ENCODE data around the gene QDPR.
"Not testable (repeated sequence)": the region's sequence is repeated elsewhere in the genome, so short reads cannot be mapped to it uniquely, and the experiment has no call there.

The QDPR gene

DNA sequence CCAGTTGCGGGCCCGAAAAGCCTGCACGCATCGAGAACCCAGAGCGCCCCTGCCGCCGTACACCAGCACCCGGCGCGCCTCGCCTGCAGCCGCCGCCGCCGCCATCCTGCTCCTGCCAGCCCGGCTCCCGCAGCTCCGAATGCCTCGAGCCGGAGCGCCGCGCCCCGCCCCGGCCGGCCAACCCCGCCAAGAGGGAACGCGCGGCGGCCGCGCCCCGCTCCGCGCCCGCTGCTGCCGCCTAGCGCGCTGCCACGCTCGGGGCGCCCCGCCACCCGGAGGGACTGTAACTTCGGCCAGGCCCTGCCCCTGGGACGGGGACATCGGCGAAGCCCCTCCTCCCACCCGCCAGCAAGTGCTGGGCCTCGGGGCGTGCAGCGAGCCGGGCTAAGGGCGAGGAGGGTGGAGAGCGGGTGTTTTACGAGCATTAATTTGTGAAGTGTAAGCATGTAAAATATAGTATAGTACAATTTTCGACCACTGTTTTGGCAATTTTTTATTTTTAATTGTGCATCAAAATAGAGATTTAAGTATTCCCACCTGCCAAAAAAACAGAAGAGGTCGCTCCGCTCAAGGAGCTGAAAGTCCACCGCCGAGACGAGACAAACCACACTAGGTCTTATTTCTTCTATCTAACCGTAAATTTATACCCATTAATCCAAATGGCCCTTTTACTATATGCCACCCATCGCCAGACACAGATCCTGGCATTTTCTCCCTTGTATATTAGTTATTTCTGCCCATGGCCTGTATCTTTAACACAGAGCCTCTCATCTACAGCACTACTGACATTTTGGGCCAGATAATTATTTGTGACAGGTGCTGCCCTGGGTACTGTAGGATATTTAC is at the start of gene QDPR:
Gene QDPR (minus strand): TSS at position 141 of the 846 bp plus-strand sequence. CDS start 36 bp downstream, at position 105.
- peak; percentile 76 for DNase-seq

DNA sequence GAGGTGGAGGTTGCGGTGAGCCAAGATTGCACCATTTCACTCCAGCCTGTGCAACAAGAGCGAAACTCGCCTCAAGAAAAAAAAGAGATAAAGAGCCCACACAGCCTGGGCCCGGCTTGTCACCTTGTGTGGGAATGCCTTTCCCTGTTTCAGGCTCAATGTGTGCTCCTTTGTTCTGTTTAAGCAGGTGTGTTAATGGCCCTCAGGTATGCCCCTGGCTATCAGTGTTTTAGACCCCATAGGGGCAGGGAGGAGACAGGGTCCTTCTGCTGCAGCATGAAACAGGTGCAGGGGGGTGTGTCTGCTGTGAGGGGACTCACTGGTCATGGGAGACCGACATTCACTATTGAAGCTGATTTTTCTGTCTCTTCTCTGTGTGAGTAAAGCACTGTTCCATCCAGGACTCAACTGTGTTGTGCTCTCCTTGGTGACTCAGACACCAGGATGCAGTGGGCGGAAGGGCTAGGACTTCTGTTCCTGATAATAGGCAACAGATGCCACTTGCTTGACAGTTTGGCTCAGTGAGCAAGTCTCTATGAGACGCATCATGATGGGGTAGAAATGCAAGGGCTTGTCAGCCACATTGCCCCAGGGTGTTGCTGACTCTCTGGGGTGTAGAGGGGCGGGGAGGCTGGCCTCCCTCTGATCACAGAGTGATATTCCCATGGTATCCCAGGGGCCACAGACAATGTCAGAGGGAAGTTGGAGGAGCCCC is 49.5 kb upstream of the QDPR start:
- no peak for DNase-seq

DNA sequence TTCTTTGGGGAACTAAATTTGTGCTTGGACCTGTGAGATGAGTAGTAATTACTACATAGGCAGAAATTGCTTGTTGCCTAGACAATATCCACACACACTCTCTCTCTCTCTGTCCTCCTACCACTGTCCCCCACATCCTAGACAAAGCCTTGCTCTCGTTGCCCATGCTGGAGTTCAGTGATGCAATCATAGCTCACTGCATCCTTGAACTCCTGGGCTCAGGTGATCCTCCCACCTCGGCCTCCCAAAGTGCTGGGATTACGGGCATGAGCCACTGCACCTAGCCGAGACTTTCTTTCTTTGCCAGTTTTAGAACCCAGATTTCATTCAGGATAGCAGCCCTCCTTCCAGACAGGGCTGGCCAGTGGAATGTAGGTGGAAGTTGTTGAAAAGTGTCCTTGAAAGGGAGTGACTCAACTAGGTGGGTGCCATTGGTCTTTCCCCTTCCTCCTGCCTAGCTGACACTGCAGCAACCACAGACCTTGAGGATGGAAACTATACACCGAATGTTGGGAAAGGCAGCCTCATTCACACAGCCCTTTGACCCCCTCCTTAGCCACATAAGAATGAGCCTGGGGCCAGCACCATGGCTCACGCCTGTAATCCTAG is 48.3 kb upstream of the QDPR start:
- no peak for DNase-seq

DNA sequence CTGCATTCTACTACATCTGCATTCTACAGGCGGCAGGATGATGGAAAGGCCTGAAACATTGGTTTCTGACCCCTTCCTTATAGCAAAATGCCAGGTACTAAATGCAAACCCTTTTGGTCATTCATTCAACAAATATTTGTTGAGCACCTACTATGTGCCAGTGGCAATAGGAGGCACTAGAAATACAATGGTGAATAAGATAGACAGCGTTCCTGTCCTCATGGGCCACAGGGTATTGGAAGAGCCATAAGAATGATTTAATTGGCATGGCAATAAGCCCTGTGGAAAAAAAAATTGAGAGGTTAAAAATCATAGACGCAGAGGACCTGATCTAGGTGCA is 47.8 kb upstream of the QDPR start:
- no peak for DNase-seq

DNA sequence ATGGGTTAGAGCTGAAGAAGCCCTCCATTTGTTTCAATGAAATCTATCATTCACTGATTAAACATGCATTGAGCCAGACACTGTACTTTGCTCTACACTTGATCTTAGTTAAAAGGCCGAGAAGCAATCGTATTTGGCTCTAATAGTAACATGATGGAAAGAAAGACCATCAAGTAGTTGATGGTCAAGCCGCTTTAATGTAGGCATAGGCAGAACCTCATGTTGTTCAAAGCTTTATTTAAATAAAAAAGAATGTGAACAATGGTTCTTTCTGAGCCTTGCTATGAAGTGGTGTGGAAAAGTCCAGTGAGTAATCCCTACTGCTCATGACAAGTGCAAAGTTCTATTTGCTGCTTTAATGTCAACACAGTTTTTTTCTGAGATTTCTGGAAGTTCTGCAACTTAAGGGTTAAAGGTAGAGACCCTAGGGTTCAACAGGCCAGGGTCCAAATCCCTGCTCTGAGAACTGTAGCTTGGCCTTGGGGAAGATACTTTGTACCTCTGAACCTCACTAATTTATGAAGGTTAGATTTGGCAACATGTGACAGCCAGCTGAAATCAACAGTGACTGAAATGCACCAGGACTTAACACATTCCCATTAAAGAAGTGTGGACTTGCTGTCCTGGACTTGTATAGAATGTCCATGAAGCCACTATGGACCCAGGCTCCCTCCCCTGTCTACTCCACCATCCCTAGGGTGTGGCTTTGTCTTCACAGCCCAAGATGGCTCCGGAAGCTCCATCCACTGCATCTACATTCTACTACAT is 47.2 kb upstream of the QDPR start:
- no peak for DNase-seq

DNA sequence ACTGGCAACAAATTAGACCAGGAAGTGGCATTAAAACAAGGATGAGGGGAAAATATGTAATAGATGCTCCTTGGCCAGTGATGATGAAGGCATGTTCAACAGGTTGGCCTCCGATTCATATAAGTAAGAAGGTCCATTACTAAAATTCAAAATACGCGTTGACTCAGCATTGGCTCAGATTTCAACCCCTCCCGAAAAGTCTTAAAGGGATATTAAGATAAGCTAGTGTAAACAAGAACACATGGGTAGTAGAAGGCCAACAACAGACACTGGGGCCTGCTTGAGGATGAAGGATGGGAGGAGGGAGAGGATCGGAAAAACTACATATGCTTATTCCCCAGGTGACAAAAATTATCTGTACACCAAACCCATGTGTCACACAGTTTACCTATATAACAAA is 46.0 kb upstream of the QDPR start:
- DNase-seq = no peak

DNA sequence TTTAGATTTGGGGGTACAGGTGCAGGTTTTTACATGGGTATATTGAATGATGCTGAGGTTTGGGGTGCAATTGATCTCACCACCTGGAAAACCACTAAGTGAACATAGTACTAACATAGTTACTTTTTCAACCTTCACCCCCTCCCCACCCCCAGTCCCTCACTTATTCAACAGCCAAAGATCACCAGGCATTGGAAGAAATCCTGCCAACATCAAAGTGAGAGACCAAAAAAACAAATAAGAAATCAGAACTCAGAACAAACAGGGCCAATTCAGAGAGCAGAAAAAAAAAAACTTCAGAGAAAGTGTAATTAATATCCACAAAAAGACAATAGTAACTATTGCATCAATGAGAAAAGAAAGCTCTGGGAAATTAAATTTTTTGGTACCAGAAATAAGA is 44.6 kb upstream of the QDPR start:
- DNase-seq = no peak

DNA sequence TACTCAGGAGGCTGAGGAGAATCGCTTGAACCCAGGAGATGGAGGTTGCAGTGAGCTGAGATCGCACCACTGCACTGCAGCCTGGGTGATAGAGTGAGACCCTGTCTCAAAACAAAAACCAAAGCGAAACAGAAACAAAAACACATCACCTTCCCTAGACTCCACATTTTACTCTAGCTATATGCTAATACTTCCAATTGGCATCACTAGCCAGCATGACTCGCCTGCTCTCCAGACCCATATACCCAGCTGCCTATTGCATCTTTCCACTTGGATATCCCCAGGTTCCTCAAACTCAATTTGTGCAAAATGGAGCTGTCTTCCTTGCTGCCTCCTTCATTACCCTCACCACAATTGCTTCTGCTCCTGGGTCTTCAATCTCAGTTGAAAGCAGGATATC is 42.7 kb upstream of the QDPR start:
- no peak for DNase-seq

DNA sequence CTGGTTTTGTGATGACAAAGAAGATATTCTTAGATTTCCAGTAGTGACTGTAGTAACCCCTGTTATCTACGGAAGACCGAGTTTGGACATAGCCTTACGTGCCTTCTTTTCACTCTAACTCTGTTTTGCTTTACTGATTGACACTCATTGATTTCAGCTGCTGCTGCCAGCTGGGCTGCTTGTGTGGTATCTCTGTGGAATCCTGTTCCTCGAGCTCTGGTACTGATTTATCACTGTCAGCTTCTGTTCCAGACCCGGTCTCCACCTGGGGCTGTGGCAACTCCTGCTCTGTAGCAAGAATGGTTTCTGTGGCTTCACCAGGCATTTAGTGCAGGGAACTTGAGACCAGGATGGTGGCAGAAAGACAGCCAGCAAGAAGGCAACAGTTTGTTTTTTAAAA is 40.5 kb upstream of the QDPR start:
- no peak for DNase-seq

DNA sequence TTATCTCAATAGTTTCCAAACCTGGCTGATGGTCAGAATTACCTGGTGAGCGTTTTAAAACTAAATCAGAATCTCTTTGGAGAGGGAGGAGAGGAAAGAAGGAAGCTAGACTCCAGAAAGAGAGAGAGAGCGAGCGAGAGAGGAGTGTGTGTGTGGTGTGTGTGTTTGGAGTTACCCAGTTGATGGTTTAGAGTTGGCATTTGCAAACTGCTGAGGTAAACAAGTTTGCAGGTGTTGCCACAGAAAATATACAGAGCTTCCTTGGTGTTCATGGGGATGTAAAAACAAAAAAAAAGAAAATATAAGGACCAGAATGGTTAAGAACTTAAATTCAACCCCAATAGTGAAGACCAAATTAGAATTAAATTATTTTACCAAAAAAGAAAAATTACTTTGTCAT is 38.7 kb upstream of the QDPR start:
- no peak for DNase-seq

DNA sequence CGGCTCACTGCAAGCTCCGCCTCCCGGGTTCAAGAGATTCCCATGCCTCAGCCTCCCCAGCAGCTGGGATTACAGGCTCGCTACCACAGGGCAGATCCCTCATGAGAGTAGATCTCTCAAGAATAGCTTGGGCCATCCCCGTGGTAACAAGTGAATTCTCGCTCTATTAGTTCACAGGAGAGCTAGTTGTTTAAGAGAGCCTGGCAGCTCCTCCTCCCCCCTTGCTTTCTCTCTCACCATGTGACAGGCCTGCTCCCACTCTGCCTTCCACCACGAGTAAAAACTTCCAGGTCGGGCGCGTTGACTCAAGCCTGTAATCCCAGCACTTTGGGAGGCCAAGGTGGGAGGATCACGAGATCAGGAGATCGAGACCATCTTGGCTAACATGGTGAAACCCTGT is 34.8 kb upstream of the QDPR start:
- DNase-seq = no peak

DNA sequence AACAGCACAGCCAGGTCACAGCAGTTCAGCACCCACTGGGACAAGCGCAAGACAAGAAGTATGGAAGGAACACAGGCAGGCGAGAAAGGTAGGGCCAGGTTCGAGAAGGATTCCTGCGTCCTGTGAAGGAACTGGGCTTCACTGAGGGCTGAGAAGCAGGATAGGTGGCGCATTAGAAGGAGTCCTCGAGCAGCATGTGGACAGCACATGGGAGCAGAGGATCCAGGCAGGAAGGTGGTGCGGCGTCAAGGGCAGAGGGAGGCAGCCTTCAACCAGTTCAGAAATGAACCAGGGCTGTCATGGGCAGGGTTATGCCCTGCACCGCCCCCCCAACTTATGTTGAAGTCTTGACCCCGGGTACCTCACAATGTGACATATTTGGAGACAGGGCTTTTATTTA is 34.3 kb upstream of the QDPR start:
- DNase-seq = no peak

DNA sequence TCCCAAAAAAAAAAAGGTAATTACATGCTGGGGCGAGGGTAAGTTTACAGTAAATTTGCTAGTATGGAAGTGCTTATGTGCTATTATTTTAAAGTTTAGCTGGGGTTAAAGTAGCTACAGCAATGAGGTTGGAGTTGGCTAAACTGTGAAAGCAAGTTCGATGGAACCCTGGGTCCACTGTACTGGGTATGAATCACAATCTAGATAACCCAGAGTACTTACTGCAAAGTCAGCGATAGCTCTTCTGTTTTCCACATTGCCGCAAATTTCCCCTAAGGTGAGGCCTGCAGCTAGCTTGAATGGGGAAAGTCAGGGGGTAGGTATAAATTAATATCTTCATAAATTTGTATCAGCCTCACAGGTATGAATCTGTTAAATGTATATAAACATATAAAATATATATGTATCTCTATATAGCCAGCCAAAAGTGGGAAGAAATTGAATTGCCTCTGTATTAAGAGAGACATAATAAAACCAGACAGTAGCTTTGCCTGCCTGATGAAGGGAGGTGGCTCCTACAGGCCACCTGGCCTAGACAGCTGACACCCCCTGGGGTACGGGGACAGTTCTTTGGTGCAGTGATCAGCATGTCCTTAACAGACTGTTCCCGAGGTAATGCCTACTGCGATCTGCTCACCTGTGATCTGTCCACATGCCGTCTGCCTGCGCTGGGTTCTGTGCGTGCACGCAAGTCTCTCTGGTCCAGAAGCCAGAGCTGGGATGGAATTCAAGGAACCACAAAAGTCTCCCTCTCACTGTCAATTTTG is 33.7 kb upstream of the QDPR start:
- DNase-seq = no peak

DNA sequence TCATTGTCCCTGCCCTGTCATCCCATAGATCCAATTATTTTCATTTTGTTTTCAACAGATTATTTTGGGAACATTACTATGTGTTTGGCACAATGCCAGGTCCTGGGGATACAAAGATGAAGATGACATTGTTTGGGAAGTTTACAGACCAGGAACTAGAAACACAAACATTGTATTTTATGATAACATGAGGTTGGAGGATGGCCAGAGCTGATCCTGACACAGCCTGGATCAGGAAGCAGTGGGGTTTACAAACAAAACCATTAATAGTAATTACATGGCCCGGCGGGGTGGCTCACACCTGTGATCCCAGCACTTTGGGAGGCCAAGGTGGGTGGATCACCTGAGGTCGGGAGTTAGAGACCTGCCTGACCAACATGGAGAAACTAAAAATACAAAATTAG is 32.9 kb upstream of the QDPR start:
- no peak for DNase-seq

DNA sequence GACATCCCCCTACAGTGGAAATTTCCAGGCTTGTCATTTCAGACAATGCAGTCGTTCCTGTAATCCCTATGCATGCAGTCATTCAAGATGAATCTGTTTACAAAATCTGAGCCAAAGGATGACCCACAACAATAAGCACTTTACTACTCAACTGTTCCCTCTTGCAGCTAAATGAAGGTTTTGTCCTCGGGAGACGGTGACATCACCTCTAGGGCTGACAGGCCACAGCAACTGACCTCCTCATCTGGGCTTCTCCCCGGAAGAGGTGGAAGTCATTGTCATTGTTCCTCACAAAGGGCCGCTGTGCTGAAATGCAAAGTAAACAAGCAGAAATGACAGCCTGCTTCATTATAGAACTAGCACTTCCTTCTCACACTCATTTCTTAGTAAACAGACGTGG is 32.3 kb upstream of the QDPR start:
- no peak for DNase-seq

DNA sequence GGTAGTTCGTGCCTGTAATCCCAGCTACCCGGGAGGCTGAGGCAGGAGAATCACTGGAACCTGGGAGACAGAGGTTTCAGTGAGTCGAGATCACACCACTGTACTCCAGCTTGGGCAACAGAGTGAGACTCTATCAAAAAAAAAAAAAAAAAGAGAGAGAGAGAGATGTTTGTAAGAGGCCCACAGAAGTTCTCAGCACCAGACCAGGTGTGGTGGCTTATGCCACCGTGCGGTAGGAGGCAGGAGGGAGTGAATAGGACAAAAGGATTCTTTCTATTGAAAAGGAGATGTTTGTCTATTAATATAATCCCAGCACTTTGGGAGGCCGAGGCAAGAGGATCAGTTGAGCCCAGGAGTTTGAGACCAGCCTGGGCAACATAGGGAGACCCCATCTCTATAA is 25.2 kb upstream of the QDPR start:
- DNase-seq = not testable (repeated sequence)

DNA sequence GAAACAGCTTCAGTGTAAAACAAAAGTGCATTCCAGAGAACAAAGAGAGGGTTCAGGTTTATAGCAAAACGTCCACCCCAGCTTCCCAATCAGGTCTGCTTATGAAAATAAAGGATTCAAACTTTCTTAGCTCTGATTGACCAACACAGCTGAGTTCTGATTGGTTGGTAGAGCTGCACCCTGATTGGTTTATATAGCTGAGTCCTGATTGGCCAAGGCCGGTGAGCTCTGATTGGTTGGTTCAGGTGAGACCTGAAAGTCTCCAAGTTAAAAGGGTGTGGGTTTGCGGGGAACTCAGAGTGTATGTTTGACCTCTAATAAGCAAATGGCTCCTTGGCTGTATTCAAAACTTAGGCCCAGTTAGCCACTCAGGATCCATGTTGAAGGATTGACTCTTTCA is 24.0 kb upstream of the QDPR start:
- no peak for DNase-seq

DNA sequence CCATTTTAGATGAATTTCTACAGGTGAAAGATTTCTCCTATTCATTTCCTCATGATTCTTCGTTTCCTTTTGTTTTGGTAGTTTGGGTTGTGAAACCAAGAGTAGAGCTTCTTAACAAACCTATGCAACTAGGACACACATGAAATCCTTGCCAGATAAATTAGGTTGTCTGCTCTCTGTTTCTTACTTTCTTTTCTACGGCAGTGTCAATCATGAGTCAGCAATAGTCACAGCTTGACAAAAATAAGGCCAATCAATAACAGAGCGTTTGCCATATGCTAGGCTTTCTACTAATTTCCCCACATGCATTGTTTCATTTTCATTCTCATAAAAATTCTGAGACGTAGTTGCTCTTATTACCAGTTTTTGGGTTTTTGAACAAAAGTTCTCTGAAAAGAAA is 23.4 kb upstream of the QDPR start:
- no peak for DNase-seq

DNA sequence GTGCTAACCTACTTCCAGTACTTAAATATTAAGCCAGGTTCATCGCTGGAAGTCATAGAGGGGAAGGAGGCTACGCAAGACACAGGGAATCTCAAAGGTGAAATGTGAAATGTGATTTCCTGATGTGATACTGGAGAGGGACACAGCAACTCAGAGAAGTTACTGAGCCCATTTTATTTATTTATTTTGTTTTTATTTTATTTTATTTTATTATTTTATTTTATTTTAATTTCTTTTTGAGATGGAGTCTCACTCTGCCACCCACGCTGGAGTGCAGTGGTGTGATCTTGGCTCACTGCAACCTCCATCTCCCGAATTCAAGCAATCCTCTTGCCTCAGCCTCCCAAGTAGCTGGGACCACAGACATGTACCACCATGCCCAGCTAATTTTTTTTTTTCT is 22.8 kb upstream of the QDPR start:
- DNase-seq = no peak

DNA sequence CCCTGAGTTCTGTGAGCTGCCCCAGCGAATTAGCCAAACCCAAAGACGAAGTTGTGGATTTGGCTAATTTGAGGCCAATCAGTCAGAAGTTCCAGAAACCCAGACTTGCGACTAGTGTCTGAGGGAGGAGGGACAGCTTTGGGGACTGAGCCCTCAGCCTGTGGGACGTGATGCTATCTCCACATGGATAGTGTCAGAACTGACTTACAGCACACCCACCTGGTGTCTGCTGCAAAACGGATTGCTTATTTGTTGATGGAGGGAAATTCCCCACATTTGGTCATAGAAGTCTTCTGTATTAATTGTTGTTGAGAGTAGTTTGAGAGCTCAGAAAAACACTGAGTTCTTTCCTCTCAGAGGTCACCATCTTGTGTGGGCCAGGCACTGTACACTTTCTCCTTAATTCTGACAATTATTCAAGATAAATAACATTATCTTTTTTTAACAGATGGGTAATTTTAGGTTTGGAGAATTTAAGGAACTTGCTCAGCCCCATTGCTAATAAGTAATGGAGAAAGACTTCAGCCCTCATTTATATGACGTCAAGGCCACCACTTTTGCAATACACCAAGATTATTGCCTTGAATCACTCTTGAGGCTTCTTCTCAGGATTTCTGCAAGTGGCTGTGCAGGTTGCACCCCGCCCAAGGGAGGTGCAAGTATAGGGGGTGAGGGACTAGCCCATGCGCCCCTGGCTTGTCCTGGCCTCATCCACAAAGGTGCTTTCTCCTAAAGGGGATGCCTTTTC is 19.8 kb upstream of the QDPR start:
- DNase-seq = no peak

DNA sequence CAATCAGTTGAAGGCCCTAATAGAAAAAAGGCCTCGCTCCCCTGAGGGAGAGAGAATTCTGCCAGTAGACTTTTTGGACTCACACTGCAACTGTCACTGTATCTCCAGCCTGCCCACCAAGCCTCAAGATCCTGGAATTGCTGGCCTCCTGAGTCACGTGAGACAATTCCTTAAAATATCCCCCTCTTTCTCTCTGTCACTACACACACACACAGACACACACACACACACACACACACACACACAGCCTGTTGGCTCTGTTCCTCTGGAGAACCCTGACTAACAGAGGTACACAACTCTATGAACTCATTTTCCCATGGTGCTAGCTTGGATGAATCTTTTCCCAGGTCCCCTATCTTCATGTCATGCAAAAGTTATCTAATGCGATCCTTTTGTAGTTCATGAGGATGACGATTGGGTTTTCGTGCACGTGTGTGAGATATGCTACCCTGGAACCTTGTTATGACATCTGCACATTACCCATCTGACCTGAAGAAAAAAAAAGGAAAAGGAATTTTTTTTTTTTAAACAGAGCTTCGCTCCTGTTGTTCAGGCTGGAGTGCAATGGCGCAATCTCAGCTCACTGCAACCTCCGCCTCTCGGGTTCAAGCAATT is 16.8 kb upstream of the QDPR start:
- DNase-seq = no peak

Data from activated naive CD4-positive, alpha-beta T cell treated with anti-CD3 and anti-CD28 coated beads, Interleukin-2, amount 50 U/mL, for 16 hours (primary cell).